Amniotic stem cell (primary cell): Measurements from ENCODE around the gene GTPBP4.

Experiments used
- DNase-seq: peaks from one replicate; lab custom pipeline; 2025; lab: John Stamatoyannopoulos, UW

GTPBP4 gene

GRCh38 chr10:966466-967235, 21.6 kb upstream of the GTPBP4 start:
- no peak for DNase-seq

- DNase-seq: no peak
Observed at GRCh38 chr10:968546-969199, 19.6 kb upstream of the GTPBP4 start.

- DNase-seq: no peak
Observed at GRCh38 chr10:969473-970150, 18.6 kb upstream of the GTPBP4 start.

- DNase-seq: no peak
Observed at GRCh38 chr10:970311-971149, 17.7 kb upstream of the GTPBP4 start.

GRCh38 chr10:971150-971542, 17.1 kb upstream of the GTPBP4 start:
- DNase-seq: no peak

GRCh38 chr10:971613-972012, 16.6 kb upstream of the GTPBP4 start:
- DNase-seq: no peak

- no peak for DNase-seq
Observed at GRCh38 chr10:972763-973162, 15.5 kb upstream of the GTPBP4 start.

GRCh38 chr10:974038-974784, 14.0 kb upstream of the GTPBP4 start:
- no peak for DNase-seq

GRCh38 chr10:974785-975074, 13.5 kb upstream of the GTPBP4 start:
- DNase-seq: no peak

- DNase-seq: no peak
Observed at GRCh38 chr10:976316-976715, 11.9 kb upstream of the GTPBP4 start.

- no peak for DNase-seq
Observed at GRCh38 chr10:978826-979421, 9.3 kb upstream of the GTPBP4 start.

- DNase-seq: no peak
Observed at GRCh38 chr10:980468-981093, 7.7 kb upstream of the GTPBP4 start.

- no peak for DNase-seq
Observed at GRCh38 chr10:983401-983800, 4.8 kb upstream of the GTPBP4 start.

- DNase-seq: no peak
Observed at GRCh38 chr10:983971-984655, 4.1 kb upstream of the GTPBP4 start.

GRCh38 chr10:985361-985760, 2.9 kb upstream of the GTPBP4 start:
- no peak for DNase-seq

GRCh38 chr10:986137-986825, 2.0 kb upstream of the GTPBP4 start:
- DNase-seq: no peak

- DNase-seq: no peak
Observed at GRCh38 chr10:986881-987619, 1.2 kb upstream of the GTPBP4 start.

- no peak for DNase-seq
Observed at GRCh38 chr10:987620-987869, 689 bp upstream of the GTPBP4 start.
